K562 (cell line): ENCODE results near the gene PNPLA1. TPM values are rescaled to one million over a fixed set of nuclear protein-coding genes. Genes with fewer than 3 reads are reported as not detected.

Source experiments
- ATAC-seq: fragments of 200-7000 bp; cut with Tn5 transposase; 3 replicates; pipeline ENCODE4 v1.9.1; 2020; ENCODE audit warnings: moderate library complexity
- BruUV-seq: library from RNA; stranded (reverse); fragments of 400-500 nt; replicated peaks from 2 replicates; lab custom pipeline; 2021; lab: Mats Ljungman, UMichigan
- CTCF ChIA-PET: fragments of 300-600 bp; formaldehyde crosslinking; extraction: SDS; loops from one replicate; lab custom pipeline; 2021; ENCODE audit warnings: low intra/inter-chr PET ratio; lab: Yijun Ruan, JAX
- POLR2A ChIA-PET: fragments of 300-600, 350-650 bp; sonication (Branson Sonifier 250); formaldehyde crosslinking; extraction: SDS; loops from one replicate; lab custom pipeline; 2021; ENCODE audit warnings: antibody characterized with exemption, inconsistent platforms; lab: Yijun Ruan, JAX
- DNase-seq, 4 experiments: peaks; one replicate each; pipeline versions ENCODE4 v3.0.0 to v3.0.0-alpha.2; 2011 to 2018; ENCODE audit warnings: low spot score in 3 of 4, mixed read lengths in 3 of 4; ENCODE audit errors: extremely low read depth in 1 of 4
- FAIRE-seq: peaks from 2 replicates; lab custom pipeline; 2011; peaks lifted over from hg19 to GRCh38; lab: Jason Lieb, UNC
- H2AFZ ChIP-seq: 2 replicates; pipeline ENCODE4 v1.6.0; 2011; ENCODE audit warnings: low read depth, low read length, control low read depth, inconsistent platforms
- H3K27ac ChIP-seq: fragments of 200-600 bp; 3 replicates; pipeline ENCODE4 v1.8.0; 2011; ENCODE audit warnings: low read depth, mild to moderate bottlenecking, control low read depth, inconsistent platforms, low read length, moderate library complexity, mixed read lengths; ENCODE audit errors: extremely low read depth
- H3K27me3 ChIP-seq, 2 experiments: fragments of 300-600 bp in 1 of 2; 2 replicates in 1 of 2; 3 replicates in 1 of 2; pipeline versions ENCODE4 v1.6.0 to v1.8.0; 2011; ENCODE audit warnings: inconsistent platforms in 2 of 2, low read length in 2 of 2, mild to moderate bottlenecking in 1 of 2, mixed read lengths in 1 of 2, moderate library complexity in 1 of 2; ENCODE audit not compliant: control insufficient read depth in 2 of 2, insufficient read depth in 2 of 2
- H3K36me3 ChIP-seq: fragments of 300-600 bp; 3 replicates; pipeline ENCODE4 v1.8.0; 2011; ENCODE audit warnings: mild to moderate bottlenecking, low read length, inconsistent platforms; ENCODE audit not compliant: control insufficient read depth, insufficient read depth
- H3K4me1 ChIP-seq, 2 experiments: fragments of 200-600 bp in 1 of 2; replicated peaks in 1 of 2; 2 replicates in 1 of 2; 3 replicates in 1 of 2; pipeline versions ENCODE4 v1.5.1 to v1.8.0; 2011; ENCODE audit warnings: inconsistent platforms in 2 of 2, low read length in 2 of 2, mild to moderate bottlenecking in 1 of 2, mixed read lengths in 1 of 2, moderate library complexity in 1 of 2; ENCODE audit not compliant: control insufficient read depth in 2 of 2, insufficient read depth in 2 of 2
- H3K4me2 ChIP-seq: 2 replicates; pipeline ENCODE4 v1.6.1; 2011; ENCODE audit warnings: low read length, control low read depth, inconsistent platforms, mixed read lengths; ENCODE audit not compliant: insufficient read depth
- H3K4me3 ChIP-seq: fragments of 200-600 bp; sonication (generic), shearing (Covaris generic); 2 replicates; pipeline ENCODE4 v1.5.1; 2016; ENCODE audit warnings: control low read depth, inconsistent platforms
- H3K79me2 ChIP-seq: fragments of 200-600 bp; 3 replicates; pipeline ENCODE4 v1.8.0; 2011; ENCODE audit warnings: low read length, inconsistent platforms; ENCODE audit not compliant: control insufficient read depth, insufficient read depth
- H3K9ac ChIP-seq, 2 experiments: 2 replicates each; pipeline versions ENCODE4 v1.6.0 to v1.6.1; 2011; ENCODE audit warnings: low read depth in 2 of 2, low read length in 2 of 2, control low read depth in 1 of 2, inconsistent platforms in 1 of 2, mild to moderate bottlenecking in 1 of 2, mixed read lengths in 1 of 2; ENCODE audit not compliant: insufficient read depth in 1 of 2
- H3K9me1 ChIP-seq: one replicate; pipeline ENCODE4 v1.6.0; 2011; ENCODE audit warnings: inconsistent platforms, mild to moderate bottlenecking, low read length, moderate library complexity; ENCODE audit not compliant: control insufficient read depth, insufficient read depth
- H3K9me3 ChIP-seq: replicated peaks from 2 replicates; pipeline ENCODE4 v1.5.1; 2011; ENCODE audit warnings: low read depth, low read length, inconsistent platforms; ENCODE audit not compliant: control insufficient read depth, insufficient read depth
- H4K20me1 ChIP-seq: replicated peaks from 2 replicates; pipeline ENCODE4 v1.6.1; 2011; ENCODE audit warnings: low read length, inconsistent platforms, mixed read lengths; ENCODE audit not compliant: control insufficient read depth, insufficient read depth
- BACH1 ChIP-seq: fragments of 200-800 bp; sonication (Bioruptor generic); IDR thresholded peaks from 2 replicates; pipeline ENCODE4 v1.6.1; 2016; ENCODE audit warnings: missing genetic modification characterization, missing compliant biosample characterization
- CHD7 ChIP-seq: fragments of 200-600 bp; sonication (generic); IDR thresholded peaks from one replicate; pipeline ENCODE4 v1.6.1; 2012; ENCODE audit warnings: mild to moderate bottlenecking, low read depth, low read length, inconsistent platforms
- CSDE1 ChIP-seq, 2 experiments: fragments of 450-650 bp; IDR thresholded peaks; 2 replicates each; pipeline ENCODE4 v1.6.1; 2016; ENCODE audit warnings: mild to moderate bottlenecking in 1 of 2
- HDGF ChIP-seq: fragments of 450-650 bp; IDR thresholded peaks from 2 replicates; pipeline ENCODE4 v1.6.1; 2016
- MYNN ChIP-seq, 2 experiments: sonication (generic); formaldehyde crosslinking in 1 of 2; IDR thresholded peaks; 2 replicates each; pipeline versions ENCODE4 v1.5.0 to v1.6.1; 2016 to 2020; ENCODE audit warnings: antibody characterized with exemption in 1 of 2, missing genetic modification reagents in 1 of 2
- PCBP1 ChIP-seq: fragments of 200-400 bp; formaldehyde crosslinking; IDR thresholded peaks from 2 replicates; pipeline ENCODE4 v1.6.1; 2018; ENCODE audit warnings: mild to moderate bottlenecking, low read depth, low read length; ENCODE audit not compliant: poor library complexity, severe bottlenecking
- TFAP4 ChIP-seq: sonication (generic); formaldehyde crosslinking; IDR thresholded peaks from 2 replicates; pipeline ENCODE4 v1.8.0; 2022; ENCODE audit warnings: missing genetic modification reagents, mild to moderate bottlenecking, moderate library complexity, borderline replicate concordance
- ZBTB34 ChIP-seq: fragments of 250-450 bp; sonication (Bioruptor Pico); IDR thresholded peaks from 2 replicates; pipeline ENCODE4 v1.8.0; 2021; ENCODE audit warnings: mild to moderate bottlenecking, moderate library complexity
- ZNF384 ChIP-seq: IDR thresholded peaks from 2 replicates; pipeline ENCODE4 v1.6.1; 2012; ENCODE audit warnings: low read depth, low read length, improper control_type of control experiment
- WGBS: fragments of 100-300 bp; shearing (Covaris generic); methylation state at CpG from one replicate; pipeline ENCODE4 v1.1.6; 2016; ENCODE audit warnings: low coverage, mixed read lengths; ENCODE audit not compliant: insufficient coverage; ENCODE audit errors: missing lambda C conversion rate; 5-methylcytosine and 5-hydroxymethylcytosine counted together
- in situ Hi-C: fragments of 300-500 bp; cut with MboI; formaldehyde crosslinking; loops from 4 replicates; pipeline ENCODE4 v1.15.0; 2018; ENCODE audit warnings: inconsistent platforms, mixed read lengths
- intact Hi-C: fragments of 100-400 bp; cut with micrococcal nuclease; formaldehyde crosslinking; loops from 2 replicates; pipeline ENCODE4 v1.14.2; 2022
- polyA plus RNA-seq, 8 experiments: library from polyadenylated mRNA; depleted of rRNA in 4 of 8; stranded (reverse) in 5 of 8; unstranded in 3 of 8; fragments of >200 nt; fragmentation: Nextera tagmentation in 2 of 8; fragmentation: Illumina TruSeq in 1 of 8; extraction: Ambion mirVana in 2 of 8; extraction: Trizol in 1 of 8; gene quantifications; 2 replicates each; pipeline versions ENCODE4 v1.2.1 to v1.2.3, GENCODE V29; 2011 to 2014; ENCODE audit warnings: inconsistent platforms in 1 of 8, missing spikeins in 1 of 8
- total RNA-seq, 7 experiments: library from RNA; depleted of rRNA in 6 of 7; stranded (reverse); fragments of >200 nt in 6 of 7; fragmentation: Illumina TruSeq in 2 of 7; extraction: Trizol in 2 of 7; gene quantifications; 2 replicates each; pipeline versions ENCODE4 v1.2.1 to v1.2.3, GENCODE V29; 2011 to 2021; ENCODE audit warnings: low replicate concordance in 1 of 7

PNPLA1 gene
- total and polyA plus RNA-seq, 9 of the 15 experiments (the other 6 are each of a cell fraction or from before 2014, with no cell fraction given), result 0.04 to 0.27 (median 0.13) TPM; not detected in 2

GRCh38 chr6:36280467-36280866 lies 10.6 kb downstream of the PNPLA1 start:
- ATAC-seq (no peak), FAIRE-seq (no peak), DNase-seq (no peak)
- in situ Hi-C loops, result no loop called here
- Histone ChIP-seq H3K9me1 (no peaks in the 10 kb centered on the region), H3K4me2 (no peak overlapping the region), H3K27ac (no peak overlapping the region), H3K79me2 (no peaks in the 10 kb centered on the region), H2AFZ (no peak overlapping the region), H3K4me1 (peaks cover 0 to 4% of the 10 kb centered on the region in 2 experiments; a peak in 2 of 5 replicates), H3K36me3 (no peaks in the 10 kb centered on the region), H3K9me3 (no peaks in the 10 kb centered on the region), H3K9ac (no peak overlapping the region), H3K4me3 (no peak overlapping the region), H4K20me1 (no peaks in the 10 kb centered on the region), H3K27me3 (peaks cover 34 to 54% of the 10 kb centered on the region in 2 experiments; a peak in 4 of 5 replicates)
- 2% methylated on average over 3 of the region's 3 CpGs for WGBS
- ChIA-PET CTCF (no interaction called here), POLR2A (interaction anchor here (0.7 to 0.9 kb wide), 3 partner anchors 9 to 127 kb away, joined by 3 to 4 read pairs (median 3); no protein-coding TSS in a partner anchor)
- BruUV-seq, result no TSS peak
- intact Hi-C loops, result no loop called here
- TF ChIP-seq CHD7 (no peak), ZNF384 (no peak), BACH1 (no peak), TFAP4 (CRISPR knock-in tag) (no peak), PCBP1 (no peak), ZBTB34 (CRISPR knock-in tag) (no peak), CSDE1 (IDR thresholded peaks at IDR 0.05) (no peak), HDGF (no peak), MYNN (IDR thresholded peaks at IDR 0.05) (no peak), MYNN (CRISPR knock-in tag; IDR thresholded peaks at IDR 0.05) (no peak)
